HG03469 (cell line): ENCODE data around the gene MAPK4.
"Not testable (repeated sequence)": the region's sequence is repeated elsewhere in the genome, so short reads cannot be mapped to it uniquely, and the experiment has no call there.

Experiments used
- ATAC-seq: cut with Tn5 transposase; IDR thresholded peaks from one replicate; pipeline ENCODE4 v1.9.1; 2021; ENCODE audit warnings: mild to moderate bottlenecking, moderate library complexity, moderate number of reproducible peaks; ENCODE audit not compliant: unreplicated experiment

Gene MAPK4

GRCh38 chr18:50573196-50573595 is 13.3 kb downstream of the MAPK4 start:
- ATAC-seq: not testable (repeated sequence)

DNA sequence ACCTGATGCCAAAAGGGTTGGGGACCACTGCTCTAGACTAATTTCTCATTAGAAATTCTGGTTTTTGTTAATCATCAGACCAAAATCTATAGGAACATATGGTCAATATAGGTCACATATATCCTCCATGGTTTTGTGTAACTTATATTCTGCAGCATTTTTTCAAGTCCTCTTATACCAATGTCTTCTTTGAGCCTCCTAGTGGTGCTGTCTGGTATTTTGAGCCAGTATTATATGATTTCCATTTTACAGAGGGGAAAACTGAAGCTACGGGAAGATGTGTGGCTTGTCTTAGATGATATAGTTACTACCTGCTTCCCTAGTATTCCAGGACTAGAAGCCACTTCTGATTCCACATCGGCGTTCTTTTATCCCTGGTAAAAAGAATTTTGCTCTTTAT is 13.8 kb downstream of the MAPK4 start:
- ATAC-seq: no peak

- no peak for ATAC-seq
Measured at GRCh38 chr18:50578030-50578429, 18.1 kb downstream of the MAPK4 start.

- no peak for ATAC-seq
Measured at GRCh38 chr18:50578651-50579050, 18.8 kb downstream of the MAPK4 start.

DNA sequence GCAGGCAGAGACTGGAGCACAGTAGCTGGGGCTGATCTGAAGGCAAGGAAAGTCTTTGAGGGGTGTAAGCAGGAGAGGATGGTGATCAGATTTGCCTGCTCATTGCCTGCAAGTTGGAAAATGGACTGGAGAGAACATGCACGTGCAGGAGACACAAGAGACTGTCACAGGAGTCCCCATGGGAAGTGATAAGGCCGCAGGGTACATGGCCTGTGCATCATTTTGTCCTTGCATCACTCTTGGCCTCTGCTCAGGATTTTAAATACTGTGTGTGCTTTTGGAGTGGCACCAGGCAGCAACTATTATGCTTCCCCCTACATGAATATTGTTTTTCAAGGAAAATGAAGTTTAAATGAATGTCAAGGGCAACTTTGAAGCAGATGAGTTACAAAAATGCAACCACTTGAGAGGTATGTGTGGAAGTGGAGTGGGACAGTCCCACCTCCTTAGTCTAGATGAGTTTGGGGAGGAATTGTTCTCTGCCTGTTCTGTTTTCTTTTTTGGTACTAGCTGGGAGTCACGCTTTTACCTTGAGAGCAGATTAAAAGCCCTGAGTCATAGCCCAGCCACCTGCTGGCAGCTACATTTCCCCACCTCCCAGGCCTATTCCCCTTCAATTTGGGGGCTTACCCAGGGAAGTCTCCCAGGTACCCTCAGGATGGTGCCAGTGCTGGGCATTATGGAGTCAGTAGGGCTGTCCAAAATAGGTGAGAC is 19.3 kb downstream of the MAPK4 start:
- ATAC-seq: no peak

DNA sequence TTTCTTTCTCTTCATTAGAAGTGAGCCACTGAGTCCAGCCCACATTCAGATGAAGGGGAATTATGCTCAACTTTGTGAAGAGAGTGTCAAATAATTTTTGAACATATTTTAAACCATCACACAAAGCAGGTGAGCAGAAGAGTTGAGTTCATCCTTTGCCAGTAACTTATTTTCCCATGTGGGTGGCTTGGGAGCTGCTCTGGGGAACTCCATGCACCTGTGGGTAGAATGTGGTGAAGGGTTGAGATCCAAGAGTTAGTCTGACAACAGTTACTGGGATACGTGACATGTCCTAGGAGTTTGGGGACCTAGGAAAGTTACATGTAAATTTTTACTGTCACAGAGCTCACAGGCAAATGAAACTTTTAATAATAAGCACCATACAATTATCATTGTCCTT is 21.6 kb downstream of the MAPK4 start:
- no peak for ATAC-seq

GRCh38 chr18:50582500-50582899 is 22.6 kb downstream of the MAPK4 start:
- ATAC-seq: no peak

GRCh38 chr18:50586710-50587109 is 26.8 kb downstream of the MAPK4 start:
- no peak for ATAC-seq

GRCh38 chr18:50590593-50590992 is 30.7 kb downstream of the MAPK4 start:
- no peak for ATAC-seq

- ATAC-seq: no peak
Measured at GRCh38 chr18:50594012-50594411, 34.1 kb downstream of the MAPK4 start.

- no peak for ATAC-seq
Measured at GRCh38 chr18:50594942-50595341, 35.1 kb downstream of the MAPK4 start.

DNA sequence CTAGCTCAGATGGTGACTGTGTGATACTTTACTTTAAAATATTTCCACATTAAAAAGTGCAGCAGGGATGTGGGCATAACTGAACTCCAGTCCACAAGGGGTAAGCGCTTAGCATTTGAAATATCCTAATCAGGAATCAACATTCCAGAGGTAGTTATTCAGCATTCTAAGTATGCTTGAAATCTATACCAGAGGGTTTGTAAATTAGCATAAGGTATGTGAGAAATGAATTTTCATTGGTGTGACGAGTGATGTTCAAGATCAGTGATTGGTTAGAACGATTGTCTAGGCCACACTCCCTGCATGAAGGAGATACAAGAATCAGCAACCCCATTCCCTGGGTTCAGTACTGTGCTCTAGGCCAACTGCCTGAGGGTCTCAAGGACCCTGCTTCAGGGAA is 42.6 kb downstream of the MAPK4 start:
- no peak for ATAC-seq

- no peak for ATAC-seq
Measured at GRCh38 chr18:50606609-50607008, 46.7 kb downstream of the MAPK4 start.

- no peak for ATAC-seq
Measured at GRCh38 chr18:50607378-50607926, 47.6 kb downstream of the MAPK4 start.

DNA sequence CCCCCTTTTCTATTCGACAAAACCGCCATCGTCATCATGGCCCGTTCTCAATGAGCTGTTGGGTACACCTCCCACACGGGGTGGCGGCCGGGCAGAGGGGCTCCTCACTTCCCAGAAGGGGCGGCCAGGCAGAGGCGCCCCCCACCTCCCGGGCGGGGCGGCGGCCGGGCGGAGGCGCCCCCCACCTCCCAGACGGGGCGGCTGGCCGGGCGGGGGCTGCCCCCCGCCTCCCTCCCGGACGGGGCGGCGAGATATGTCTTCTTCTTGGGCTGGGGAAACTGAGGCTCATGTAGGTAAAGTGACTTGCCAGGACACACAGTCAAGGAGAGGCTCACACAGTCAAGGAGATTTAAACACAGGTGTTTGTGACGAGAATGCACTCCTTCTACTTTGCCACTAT is 49.3 kb downstream of the MAPK4 start:
- not testable (repeated sequence) for ATAC-seq

GRCh38 chr18:50610349-50610748 is 50.5 kb downstream of the MAPK4 start:
- ATAC-seq: no peak

DNA sequence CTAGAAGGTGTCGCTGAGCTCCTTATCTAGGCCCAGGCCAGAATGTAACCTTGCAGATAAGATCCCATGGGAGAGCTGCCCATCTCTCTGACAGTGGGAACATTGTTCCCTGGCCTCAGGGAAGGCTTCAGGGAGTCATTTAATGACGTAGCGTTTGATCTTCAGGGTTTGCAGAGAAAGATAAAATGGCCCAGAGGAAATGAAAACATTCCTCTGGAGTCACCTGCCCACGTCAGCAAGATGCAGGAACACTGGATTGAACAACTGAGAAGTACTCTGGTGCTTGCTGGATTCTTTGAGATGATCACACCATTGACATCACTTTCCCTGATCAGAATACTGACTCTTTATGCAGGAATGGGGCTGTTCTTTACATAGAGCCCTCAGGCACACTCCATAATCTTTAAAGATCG is 51.6 kb downstream of the MAPK4 start:
- no peak for ATAC-seq

DNA sequence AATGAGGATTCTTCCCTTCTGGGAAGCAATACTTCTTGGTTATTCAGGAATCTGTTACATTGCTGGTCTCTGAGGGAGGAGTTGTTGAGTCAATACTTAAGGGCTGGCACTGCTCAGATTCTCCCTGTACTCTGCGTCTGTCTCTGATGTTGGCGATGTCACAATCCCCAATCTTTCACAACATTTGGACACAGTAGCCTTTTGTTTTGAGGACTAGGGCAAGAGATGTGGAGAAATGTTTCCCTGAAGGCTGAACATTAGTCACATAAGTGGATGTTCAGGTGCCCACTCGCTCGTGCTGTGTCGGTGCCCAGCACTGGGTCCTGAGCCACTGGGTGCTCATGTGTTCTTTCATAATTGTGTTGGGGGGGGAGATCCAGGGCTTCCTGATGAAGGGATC is 55.0 kb downstream of the MAPK4 start:
- ATAC-seq: no peak

GRCh38 chr18:50616484-50617048 is 56.7 kb downstream of the MAPK4 start:
- no peak for ATAC-seq

DNA sequence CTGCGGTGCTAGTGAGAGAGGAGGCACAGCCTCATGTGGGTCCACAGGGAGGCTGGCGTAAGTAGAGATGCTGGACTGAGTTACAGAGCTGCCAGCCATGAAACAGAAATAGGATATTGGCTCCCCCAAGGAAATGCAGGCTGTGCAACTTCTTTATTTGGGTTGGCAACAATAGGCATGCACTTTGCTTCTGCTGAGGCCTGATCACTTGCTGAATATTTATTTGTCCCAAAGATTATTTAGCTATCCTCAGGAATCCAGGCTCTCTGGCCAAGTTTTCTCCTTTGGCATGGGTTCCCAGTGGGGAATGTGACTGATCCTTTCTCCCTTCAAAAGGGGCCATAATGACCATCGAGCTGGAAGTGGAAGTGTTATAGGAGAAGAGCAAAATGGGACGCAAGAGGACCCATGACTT is 60.0 kb downstream of the MAPK4 start:
- no peak for ATAC-seq

- no peak for ATAC-seq
Measured at GRCh38 chr18:50620319-50620718, 60.4 kb downstream of the MAPK4 start.

DNA sequence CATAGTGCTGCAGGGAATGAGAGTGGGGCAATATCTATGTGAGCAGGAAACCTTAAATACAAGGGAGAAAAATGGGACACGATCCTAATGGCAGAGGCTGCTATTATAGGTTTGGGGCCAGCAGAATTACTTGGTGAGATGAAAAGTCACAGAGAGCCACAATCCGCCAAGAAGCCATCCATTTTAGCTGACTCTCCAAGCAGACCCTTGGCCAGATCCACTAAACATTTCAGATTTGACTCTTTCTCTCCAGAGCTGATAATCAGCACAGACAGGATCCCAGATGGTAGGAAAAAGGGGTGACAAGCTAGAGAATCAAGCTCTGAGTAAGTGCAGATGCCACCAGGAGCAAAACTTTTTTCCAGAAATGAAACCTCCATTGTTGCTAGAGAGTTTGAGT is 61.5 kb downstream of the MAPK4 start:
- no peak for ATAC-seq

GRCh38 chr18:50622320-50622719 is 62.4 kb downstream of the MAPK4 start:
- ATAC-seq: no peak
